Astrocyte of the spinal cord (primary cell): Measurements from ENCODE around the gene PEX26.
"Not testable (repeated sequence)": the region's sequence is repeated elsewhere in the genome, so short reads cannot be mapped to it uniquely, and the experiment has no call there.

Source experiments
- DNase-seq: peaks from one replicate; pipeline ENCODE4 v3.0.0; 2011; ENCODE audit warnings: low read depth, low spot score
- H3K4me3 ChIP-seq: 2 replicates; pipeline ENCODE4 v1.5.1; 2011; ENCODE audit warnings: low read depth, mild to moderate bottlenecking, low read length, moderate library complexity
- CTCF ChIP-seq: IDR thresholded peaks from 2 replicates; pipeline ENCODE4 v1.5.1; 2012; ENCODE audit warnings: low read depth, mild to moderate bottlenecking, low read length, inconsistent platforms
- in situ Hi-C: cut with HindIII; loops from 2 replicates; pipeline ENCODE4 v1.10.0; 2017; ENCODE audit warnings: low sequenced_read_pairs

The PEX26 gene

GRCh38 chr22:18048041-18048440 is 29.7 kb upstream of the PEX26 start:
- TF ChIP-seq CTCF = no peak
- DNase-seq = no peak
- in situ Hi-C loops = no loop called here
- no peak overlapping the region for H3K4me3 ChIP-seq

- no peak for TF ChIP-seq CTCF
- in situ Hi-C loops = no loop called here
- DNase-seq = no peak
- no peak overlapping the region for H3K4me3 ChIP-seq
Measured at GRCh38 chr22:18048441-18048898, 29.3 kb upstream of the PEX26 start.

GRCh38 chr22:18050065-18050464 is 27.7 kb upstream of the PEX26 start:
- TF ChIP-seq CTCF = no peak
- DNase-seq = no peak
- no peak overlapping the region for H3K4me3 ChIP-seq
- in situ Hi-C loops = no loop called here

GRCh38 chr22:18051113-18051512 is 26.7 kb upstream of the PEX26 start:
- in situ Hi-C loops, DNase-seq, H3K4me3 ChIP-seq: not testable (repeated sequence)

- DNase-seq, in situ Hi-C loops, H3K4me3 ChIP-seq: not testable (repeated sequence)
Measured at GRCh38 chr22:18053216-18053946, 24.4 kb upstream of the PEX26 start.

- in situ Hi-C loops = no loop called here
- TF ChIP-seq CTCF = no peak
- no peak overlapping the region for H3K4me3 ChIP-seq
- DNase-seq = no peak
Measured at GRCh38 chr22:18055619-18056160, 22.1 kb upstream of the PEX26 start.

- no peak overlapping the region for H3K4me3 ChIP-seq
- DNase-seq = peak; percentile 60
- TF ChIP-seq CTCF = no peak
- in situ Hi-C loops = no loop called here
Measured at GRCh38 chr22:18056161-18056666, 21.6 kb upstream of the PEX26 start.
